GM20000 (cell line): ENCODE results near the gene RAB33B.

Experiments used
- DNase-seq: peaks from one replicate; pipeline ENCODE4 v3.0.0; 2012; ENCODE audit warnings: low spot score
- CTCF ChIP-seq: IDR thresholded peaks from 2 replicates; pipeline ENCODE4 v1.5.1; 2012; ENCODE audit warnings: mild to moderate bottlenecking, control low read depth; ENCODE audit errors: extremely low read depth, missing control alignments

Gene RAB33B

GRCh38 chr4:139481465-139481864 is 27.5 kb downstream of the RAB33B start:
- DNase-seq = no peak
- no peak for TF ChIP-seq CTCF

- DNase-seq = no peak
- no peak for TF ChIP-seq CTCF
Measured at GRCh38 chr4:139483000-139483399, 29.1 kb downstream of the RAB33B start.

- DNase-seq = no peak
- no peak for TF ChIP-seq CTCF
Measured at GRCh38 chr4:139484783-139485311, 30.9 kb downstream of the RAB33B start.

GRCh38 chr4:139488442-139488841 is 34.5 kb downstream of the RAB33B start:
- TF ChIP-seq CTCF = no peak
- no peak for DNase-seq

GRCh38 chr4:139489638-139490037 is 35.7 kb downstream of the RAB33B start:
- no peak for TF ChIP-seq CTCF
- no peak for DNase-seq

GRCh38 chr4:139492429-139492828 is 38.5 kb downstream of the RAB33B start:
- TF ChIP-seq CTCF = no peak

GRCh38 chr4:139493176-139493575 is 39.3 kb downstream of the RAB33B start:
- DNase-seq = no peak
- TF ChIP-seq CTCF = no peak

More at GRCh38 chr4:139492429-139492828, 38.5 kb downstream of the RAB33B start:
- DNase-seq = no peak

- no peak for DNase-seq
- no peak for TF ChIP-seq CTCF
Measured at GRCh38 chr4:139499186-139499585, 45.3 kb downstream of the RAB33B start.
